GM12878 (cell line): ENCODE measurements around the gene ADH7. TPM values are rescaled to one million over a fixed set of nuclear protein-coding genes. Genes with fewer than 3 reads are reported as not detected.

ENCODE experiments used
- ATAC-seq: fragments of 200-7000 bp; cut with Tn5 transposase; 3 replicates; pipeline ENCODE4 v1.9.1; 2020; ENCODE audit warnings: mild to moderate bottlenecking, moderate library complexity
- BruUV-seq: library from RNA; stranded (reverse); fragments of 400-500 nt; replicated peaks from 2 replicates; lab custom pipeline; 2021; lab: Mats Ljungman, UMichigan
- CTCF ChIA-PET: fragments of 300-600 bp; sonication (Branson Sonifier 250); formaldehyde crosslinking; extraction: SDS; loops from one replicate; lab custom pipeline; 2021; ENCODE audit warnings: inconsistent platforms; lab: Yijun Ruan, JAX
- POLR2A ChIA-PET: fragments of 350-600 bp; formaldehyde crosslinking; extraction: SDS; loops from one replicate; lab custom pipeline; 2021; ENCODE audit warnings: inconsistent platforms; lab: Charles Lee
- RAD21 ChIA-PET: fragments of 300-600 bp; sonication (Branson Sonifier 250); formaldehyde crosslinking; loops from one replicate; lab custom pipeline; 2023; ENCODE audit warnings: antibody characterized with exemption; ENCODE audit not compliant: unreplicated experiment; lab: Charles Lee
- SMC1A ChIA-PET: fragments of 300-600 bp; sonication (Branson Sonifier 250); formaldehyde crosslinking; loops from one replicate; lab custom pipeline; 2023; ENCODE audit not compliant: unreplicated experiment, uncharacterized antibody; lab: Charles Lee
- DNase-seq: peaks from one replicate; pipeline ENCODE4 v3.0.0-alpha.2; 2011; ENCODE audit warnings: low read depth, low spot score
- FAIRE-seq: peaks from 3 replicates; lab custom pipeline; 2011; peaks lifted over from hg19 to GRCh38; lab: Jason Lieb, UNC
- H2AFZ ChIP-seq: 2 replicates; pipeline ENCODE4 v1.6.0; 2011; ENCODE audit warnings: low read depth, low read length, control low read depth; ENCODE audit not compliant: control insufficient read depth
- H3K27ac ChIP-seq: 2 replicates; pipeline ENCODE4 v1.5.1; 2011; ENCODE audit warnings: control low read depth; ENCODE audit not compliant: control insufficient read depth, insufficient read depth
- H3K27me3 ChIP-seq, 2 experiments: replicated peaks in 1 of 2; 2 replicates each; pipeline versions ENCODE4 v1.6.0 to v1.6.1; 2011; ENCODE audit warnings: low read length in 1 of 2; ENCODE audit not compliant: control insufficient read depth in 2 of 2, insufficient read depth in 2 of 2
- H3K36me3 ChIP-seq, 2 experiments: 2 replicates each; pipeline ENCODE4 v1.5.1; 2011; ENCODE audit warnings: low read length in 1 of 2; ENCODE audit not compliant: control insufficient read depth in 2 of 2, insufficient read depth in 2 of 2
- H3K4me1 ChIP-seq: 2 replicates; pipeline ENCODE4 v1.6.1; 2011; ENCODE audit warnings: mild to moderate bottlenecking, low read length, moderate library complexity, mixed read lengths; ENCODE audit not compliant: control insufficient read depth, insufficient read depth
- H3K4me2 ChIP-seq: 2 replicates; pipeline ENCODE4 v1.6.0; 2011; ENCODE audit warnings: control low read depth; ENCODE audit not compliant: control insufficient read depth, insufficient read depth
- H3K4me3 ChIP-seq: fragments of 200-600 bp; sonication (generic); 2 replicates; pipeline ENCODE4 v1.5.1; 2016
- H3K79me2 ChIP-seq: 2 replicates; pipeline ENCODE4 v1.6.0; 2011; ENCODE audit warnings: low read length; ENCODE audit not compliant: control insufficient read depth, insufficient read depth
- H3K9ac ChIP-seq: 2 replicates; pipeline ENCODE4 v1.8.0; 2011; ENCODE audit warnings: low read length, control low read depth, mixed read lengths; ENCODE audit not compliant: control insufficient read depth, insufficient read depth
- H3K9me3 ChIP-seq: replicated peaks from 3 replicates; pipeline ENCODE4 v1.5.1; 2011; ENCODE audit warnings: mild to moderate bottlenecking, low read length; ENCODE audit not compliant: control insufficient read depth, insufficient read depth
- H4K20me1 ChIP-seq: 2 replicates; pipeline ENCODE4 v1.6.0; 2011; ENCODE audit not compliant: control insufficient read depth, insufficient read depth
- ATF7 ChIP-seq: fragments of 450-650 bp; IDR thresholded peaks from 2 replicates; pipeline ENCODE4 v1.6.1; 2016; ENCODE audit warnings: low read depth, mild to moderate bottlenecking
- CBFB ChIP-seq: IDR thresholded peaks from 2 replicates; pipeline ENCODE4 v1.6.1; 2016; ENCODE audit warnings: antibody characterized with exemption, low read depth
- IKZF2 ChIP-seq, 2 experiments: fragments of 450-650 bp; IDR thresholded peaks; 2 replicates each; pipeline ENCODE4 v1.6.1; 2017; ENCODE audit warnings: mild to moderate bottlenecking in 2 of 2, moderate library complexity in 2 of 2
- IRF5 ChIP-seq: fragments of 450-650 bp; IDR thresholded peaks from 2 replicates; pipeline ENCODE4 v1.6.1; 2017; ENCODE audit warnings: borderline replicate concordance
- NFIC ChIP-seq: IDR thresholded peaks from 2 replicates; pipeline ENCODE4 v1.6.1; 2012; ENCODE audit warnings: low read depth, mild to moderate bottlenecking, inconsistent platforms, low read length, moderate library complexity
- NR2F1 ChIP-seq: fragments of 450-650 bp; conservative IDR thresholded peaks from 2 replicates; pipeline ENCODE4 v1.6.1; 2017; ENCODE audit warnings: mild to moderate bottlenecking
- PAX5 ChIP-seq: IDR thresholded peaks from 2 replicates; pipeline ENCODE4 v1.6.1; 2011; ENCODE audit warnings: low read depth, low read length, borderline replicate concordance
- PAX8 ChIP-seq: fragments of 450-650 bp; IDR thresholded peaks from 2 replicates; pipeline ENCODE4 v1.6.1; 2017; ENCODE audit warnings: mild to moderate bottlenecking, moderate library complexity
- PRDM15 ChIP-seq: fragments of 450-650 bp; formaldehyde crosslinking; IDR thresholded peaks from 2 replicates; pipeline ENCODE4 v1.4.0; 2020; ENCODE audit warnings: mild to moderate bottlenecking, moderate library complexity
- SREBF1 ChIP-seq: IDR thresholded peaks from 2 replicates; pipeline ENCODE4 v1.6.1; 2012; ENCODE audit warnings: mild to moderate bottlenecking, low read length
- STAT1 ChIP-seq: fragments of 450-650 bp; conservative IDR thresholded peaks from 2 replicates; pipeline ENCODE4 v1.6.1; 2014; ENCODE audit warnings: antibody characterized with exemption, mild to moderate bottlenecking
- STAT3 ChIP-seq: IDR thresholded peaks from 2 replicates; pipeline ENCODE4 v1.6.1; 2011; ENCODE audit warnings: low read depth, low read length, improper control_type of control experiment
- WRNIP1 ChIP-seq: IDR thresholded peaks from 2 replicates; pipeline ENCODE4 v1.6.1; 2011; ENCODE audit warnings: low read depth, low read length, improper control_type of control experiment, borderline replicate concordance
- ZBTB11 ChIP-seq: fragments of 450-650 bp; formaldehyde crosslinking; IDR thresholded peaks from 2 replicates; pipeline ENCODE4 v1.5.0; 2022; ENCODE audit warnings: mild to moderate bottlenecking, missing genetic modification characterization
- ZSCAN29 ChIP-seq: fragments of 450-650 bp; IDR thresholded peaks from 2 replicates; pipeline ENCODE4 v1.6.1; 2017; ENCODE audit warnings: mild to moderate bottlenecking, moderate library complexity
- WGBS: methylation state at CpG from one replicate; pipeline ENCODE4 v1.1.6; 2016; ENCODE audit warnings: low lambda C conversion rate; ENCODE audit not compliant: insufficient replicate concordance, insufficient coverage; ENCODE audit errors: missing lambda C conversion rate; 5-methylcytosine and 5-hydroxymethylcytosine counted together
- in situ Hi-C: fragments of 300-500 bp; cut with MboI; formaldehyde crosslinking; loops from 9 replicates; pipeline ENCODE4 v1.14.3; 2018; ENCODE audit warnings: mixed read lengths
- intact Hi-C: fragments of 100-400 bp; cut with micrococcal nuclease; formaldehyde crosslinking; loops from one replicate; pipeline ENCODE4 v1.14.2; 2022; ENCODE audit not compliant: unreplicated experiment
- polyA plus RNA-seq, 11 experiments: library from polyadenylated mRNA; depleted of rRNA in 4 of 11; unstranded in 6 of 11; stranded (reverse) in 5 of 11; fragments of >200 nt; fragmentation: Nextera tagmentation in 4 of 11; fragmentation: Illumina TruSeq in 1 of 11; extraction: Ambion mirVana in 4 of 11; extraction: Trizol in 1 of 11; gene quantifications; 1 replicate in 1 of 11; 2 replicates in 10 of 11; pipeline versions ENCODE4 v1.2.1 to v1.2.3, GENCODE V29; 2011 to 2016; ENCODE audit warnings: inconsistent platforms in 2 of 11, missing spikeins in 2 of 11, low read depth in 1 of 11
- total RNA-seq, 4 experiments: library from RNA; depleted of rRNA in 3 of 4; stranded (reverse); fragments of >200 nt in 3 of 4; fragmentation: Illumina TruSeq in 1 of 4; extraction: Trizol in 1 of 4; gene quantifications; 2 replicates each; pipeline versions ENCODE4 v1.2.1 to v1.2.3, GENCODE V29; 2013 to 2021

ADH7 gene
- total and polyA plus RNA-seq, 10 of the 15 experiments (the other 5 are each of a cell fraction or from before 2014, with no cell fraction given), result not detected

- Histone ChIP-seq H3K4me1 (no peaks in the 10 kb centered on the region), H3K27me3 (no peaks in the 10 kb centered on the region), H3K9me3 (no peaks in the 10 kb centered on the region), H3K4me3 (no peak overlapping the region), H2AFZ (no peak overlapping the region), H3K79me2 (no peaks in the 10 kb centered on the region), H4K20me1 (no peaks in the 10 kb centered on the region), H3K27ac (no peak overlapping the region), H3K36me3 (no peaks in the 10 kb centered on the region), H3K4me2 (no peak overlapping the region), H3K9ac (no peak overlapping the region)
- no peak for DNase-seq
- WGBS, result 60% methylated on average over 3 of the region's 3 CpGs
- POLR2A ChIA-PET, result no interaction called here
- no TSS peak for BruUV-seq
- in situ Hi-C loops, result no loop called here
- ATAC-seq, result no peak
- intact Hi-C loops, result no loop called here
- RAD21 ChIA-PET, result no interaction called here
- FAIRE-seq, result no peak
- SMC1A ChIA-PET, result interaction anchor here (3.7 kb wide), 1 partner anchor 25 kb away, joined by 30 read pairs; no protein-coding TSS in a partner anchor
- CTCF ChIA-PET, result interaction anchor here (0.7 to 7.1 kb wide), 4 partner anchors 8 to 32 kb away, joined by 3 to 60 read pairs (median 5); no protein-coding TSS in a partner anchor
- no peak for TF ChIP-seq ATF7
- no peak for TF ChIP-seq PAX5
- TF ChIP-seq WRNIP1, result no peak
- TF ChIP-seq PRDM15, result no peak
- TF ChIP-seq CBFB, result no peak
- no peak for TF ChIP-seq NR2F1
- no peak for TF ChIP-seq STAT3
- TF ChIP-seq IRF5, result no peak
- no peak for TF ChIP-seq SREBF1
- no peak for TF ChIP-seq NFIC
- no peak for TF ChIP-seq STAT1
- TF ChIP-seq ZSCAN29, result no peak
- TF ChIP-seq PAX8, result no peak
- TF ChIP-seq IKZF2 (IDR thresholded peaks at IDR 0.05), result no peak
- no peak for TF ChIP-seq ZBTB11
Observed at GRCh38 chr4:99378876-99379275, 56.3 kb downstream of the ADH7 start.
